Skeletal muscle tissue (tissue), 5 donors: ENCODE measurements around the gene SPIRE1. TPM values are rescaled to one million over a fixed set of nuclear protein-coding genes. Genes with fewer than 3 reads are reported as not detected.

ENCODE experiments used
- H3K27ac ChIP-seq: one replicate; pipeline ENCODE4 v1.7.0; 2013; ENCODE audit warnings: mild to moderate bottlenecking, low read depth, low read length, inconsistent platforms
- H3K27me3 ChIP-seq, 3 donors: one replicate each; pipeline ENCODE4 v1.7.0; 2013; ENCODE audit warnings: low read length in 3 of 3; ENCODE audit not compliant: control insufficient read depth in 3 of 3, insufficient read depth in 3 of 3
- H3K36me3 ChIP-seq, 3 donors: one replicate each; pipeline ENCODE4 v1.7.0; 2013; ENCODE audit warnings: low read length in 3 of 3; ENCODE audit not compliant: control insufficient read depth in 3 of 3, insufficient read depth in 3 of 3
- H3K4me1 ChIP-seq, 3 donors: one replicate each; pipeline ENCODE4 v1.7.0; 2013; ENCODE audit warnings: low read length in 3 of 3, mild to moderate bottlenecking in 3 of 3; ENCODE audit not compliant: control insufficient read depth in 3 of 3, insufficient read depth in 3 of 3
- H3K4me3 ChIP-seq, 3 donors: one replicate each; pipeline ENCODE4 v1.7.0; 2013; ENCODE audit warnings: low read length in 3 of 3
- H3K9ac ChIP-seq, 3 donors: one replicate each; pipeline ENCODE4 v1.7.0; 2013; ENCODE audit warnings: low read length in 3 of 3, mild to moderate bottlenecking in 3 of 3, moderate library complexity in 2 of 3, low read depth in 1 of 3
- H3K9me3 ChIP-seq, 3 donors: one replicate each; pipeline ENCODE4 v1.7.0; 2013; ENCODE audit warnings: low read length in 3 of 3; ENCODE audit not compliant: control insufficient read depth in 3 of 3
- small RNA-seq: library from RNA; depleted of rRNA; stranded (forward); fragments of <200 nt; gene quantifications from one replicate; pipeline ENCODE3, GENCODE V24; 2014
- total RNA-seq: library from RNA; depleted of rRNA; stranded (reverse); fragments of >200 nt; gene quantifications from one replicate; pipeline ENCODE4 v1.2.3, GENCODE V29; 2014
- donor health status: Osteomylitis.

The SPIRE1 gene
- total RNA-seq, 1 donor from 2014 or later: 15.1 TPM

DNA sequence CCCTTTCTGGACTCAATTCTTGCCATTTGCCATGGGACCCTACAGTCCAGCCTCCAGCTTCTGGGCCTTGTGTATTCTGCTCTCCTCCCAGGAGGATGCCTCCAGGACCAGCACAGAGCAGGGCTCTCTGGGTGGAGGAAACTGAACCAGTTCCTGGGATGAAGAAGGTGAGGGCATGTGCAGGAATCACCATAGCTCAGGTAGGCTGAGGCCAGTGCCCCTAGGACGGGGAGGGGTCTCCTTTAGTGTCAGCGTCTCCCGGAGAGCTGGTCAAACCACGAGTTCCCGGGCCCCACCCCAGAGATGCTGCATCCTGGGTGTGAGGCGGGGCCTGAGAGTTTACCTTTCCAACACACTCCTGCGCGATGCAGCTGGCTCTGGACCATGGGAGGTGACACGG lies 256.0 kb downstream of the SPIRE1 start:
- no peak overlapping the region for H3K9ac ChIP-seq
- H3K4me3 ChIP-seq: no peak overlapping the region
- H3K9me3 ChIP-seq: no peaks in the 10 kb centered on the region
- no peak overlapping the region for H3K27ac ChIP-seq
- no peaks in the 10 kb centered on the region for H3K36me3 ChIP-seq
- H3K4me1 ChIP-seq: peaks cover under 1 to 2% (median 1%) of the 10 kb centered on the region in 3 donors
- H3K27me3 ChIP-seq: peaks cover 15 to 50% (median 17%) of the 10 kb centered on the region in 3 donors

DNA sequence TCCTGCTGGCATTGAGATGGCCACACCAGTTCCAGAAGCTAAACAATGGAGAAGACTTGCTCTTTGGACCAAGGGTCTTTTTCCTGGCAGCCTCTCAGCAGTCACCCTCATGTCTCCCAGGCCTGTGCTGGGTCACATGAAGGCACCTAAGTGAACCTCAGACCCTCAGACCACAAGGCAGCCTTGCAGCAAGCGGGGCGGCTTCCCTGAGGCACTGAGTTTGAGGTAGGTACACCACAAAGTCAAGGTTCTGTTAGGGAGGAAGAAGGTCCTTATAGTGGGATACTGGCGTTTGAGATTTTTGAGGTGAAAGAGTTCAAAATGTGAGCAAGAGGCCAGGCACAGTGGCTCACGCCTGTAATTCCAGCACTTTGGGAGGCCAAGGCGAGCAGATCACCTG lies 258.7 kb downstream of the SPIRE1 start:
- Histone ChIP-seq H3K4me3 (no peak overlapping the region), H3K9me3 (no peaks in the 10 kb centered on the region), H3K9ac (no peak overlapping the region), H3K27me3 (peaks cover 4 to 36% (median 12%) of the 10 kb centered on the region in 3 donors), H3K36me3 (no peaks in the 10 kb centered on the region), H3K27ac (no peak overlapping the region), H3K4me1 (no peaks in the 10 kb centered on the region)

DNA sequence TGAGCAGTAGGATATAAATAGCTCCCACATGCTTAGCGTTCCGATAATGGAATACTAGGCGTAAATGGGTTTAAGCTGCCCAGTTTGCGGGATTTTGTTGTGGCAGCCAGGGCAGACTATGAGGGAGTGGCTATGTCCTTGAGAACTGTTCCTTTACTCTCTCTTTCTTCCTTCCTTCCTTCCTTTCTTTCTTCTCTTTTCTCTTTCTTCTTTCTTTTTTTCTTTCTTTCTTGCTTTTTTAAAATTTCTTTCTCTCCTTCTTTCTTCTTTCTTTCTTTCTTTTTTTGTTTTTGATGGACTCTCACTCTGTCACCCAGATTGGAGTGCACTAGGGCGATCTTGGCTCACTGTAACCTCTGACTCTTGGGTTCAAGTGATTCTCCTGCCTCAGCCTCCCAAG lies 259.3 kb downstream of the SPIRE1 start:
- H3K27me3 ChIP-seq: peaks cover 4 to 31% (median 12%) of the 10 kb centered on the region in 3 donors
- H3K9ac ChIP-seq: no peak overlapping the region
- no peaks in the 10 kb centered on the region for H3K9me3 ChIP-seq
- H3K4me1 ChIP-seq: no peaks in the 10 kb centered on the region
- H3K4me3 ChIP-seq: no peak overlapping the region
- H3K27ac ChIP-seq: no peak overlapping the region
- H3K36me3 ChIP-seq: no peaks in the 10 kb centered on the region

DNA sequence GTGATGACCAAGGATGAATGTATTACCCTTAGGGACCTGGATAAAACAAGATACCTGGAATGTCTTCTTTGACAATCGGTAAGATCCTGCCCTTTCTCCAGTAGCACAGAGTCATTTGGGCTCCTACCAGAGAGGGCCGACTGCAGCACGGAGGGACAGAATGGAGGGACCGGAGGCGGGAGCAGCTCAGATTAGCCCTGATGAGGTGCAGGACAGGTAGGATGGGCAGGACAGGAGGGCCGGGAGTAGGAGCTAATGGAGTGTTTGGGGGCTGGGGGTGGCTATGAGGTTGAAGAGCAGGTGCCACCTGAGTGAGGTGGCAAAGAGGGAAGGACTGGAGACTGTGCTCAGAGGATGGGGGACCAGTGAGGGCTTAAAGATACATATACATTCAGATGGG lies 260.1 kb downstream of the SPIRE1 start:
- Histone ChIP-seq H3K27me3 (peaks cover 4 to 25% (median 12%) of the 10 kb centered on the region in 3 donors), H3K27ac (no peak overlapping the region), H3K9me3 (no peaks in the 10 kb centered on the region), H3K4me1 (no peaks in the 10 kb centered on the region), H3K36me3 (no peaks in the 10 kb centered on the region), H3K4me3 (no peak overlapping the region), H3K9ac (no peak overlapping the region)

DNA sequence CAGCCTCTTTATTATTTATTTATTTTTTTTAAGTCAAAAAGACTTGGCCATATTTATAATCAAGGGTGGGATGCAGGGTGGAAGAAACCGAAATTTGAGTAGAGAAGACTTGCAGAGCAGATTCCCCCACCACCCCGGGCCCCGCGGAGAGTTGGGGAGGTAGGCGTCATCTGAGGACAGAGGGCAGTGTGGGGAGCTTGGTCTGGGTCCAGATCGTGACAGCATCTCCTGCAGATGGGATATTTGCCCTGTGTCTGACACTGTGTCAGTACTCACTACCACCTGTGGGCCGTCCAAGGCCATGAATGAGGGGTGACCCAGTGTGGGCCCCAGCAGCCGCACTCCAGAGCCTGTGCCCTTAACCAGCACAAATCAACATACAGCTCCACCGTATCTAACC lies 260.7 kb downstream of the SPIRE1 start:
- Histone ChIP-seq H3K9ac (no peak overlapping the region), H3K4me1 (no peaks in the 10 kb centered on the region), H3K4me3 (no peak overlapping the region), H3K9me3 (no peaks in the 10 kb centered on the region), H3K36me3 (no peaks in the 10 kb centered on the region), H3K27me3 (peaks cover 4 to 23% (median 12%) of the 10 kb centered on the region in 3 donors), H3K27ac (no peak overlapping the region)

Small RNAs within 50 kb of the gene (small RNA-seq; reads per million reads assigned to genes)
- gene RNU7-129P: not detected

Other genes starting within 250 kb of the SPIRE1 start
- 8.4 TPM for gene CEP76, start 44.6 kb upstream of the SPIRE1 start, total RNA-seq
- 64.2 TPM for gene PSMG2, start 44.9 kb upstream of the SPIRE1 start, total RNA-seq
- gene PTPN2, start 226.1 kb upstream of the SPIRE1 start, total RNA-seq: 17.2 TPM